BLaER1 (cell line): Measurements from ENCODE around the gene SLC35D3.
"Not testable (repeated sequence)": the region's sequence is repeated elsewhere in the genome, so short reads cannot be mapped to it uniquely, and the experiment has no call there.

Experiments used
- H3K27ac ChIP-seq: shearing (Covaris generic); formaldehyde crosslinking; 2 replicates; pipeline ENCODE4 v1.8.1; 2022
- H3K27me3 ChIP-seq: shearing (Covaris generic); formaldehyde crosslinking; 2 replicates; pipeline ENCODE4 v1.8.1; 2022
- H3K36me3 ChIP-seq: shearing (Covaris generic); formaldehyde crosslinking; 2 replicates; pipeline ENCODE4 v1.8.1; 2022
- H3K4me1 ChIP-seq: shearing (Covaris generic); formaldehyde crosslinking; 2 replicates; pipeline ENCODE4 v1.8.1; 2022
- H3K4me2 ChIP-seq: shearing (Covaris generic); formaldehyde crosslinking; 2 replicates; pipeline ENCODE4 v1.8.1; 2022
- H3K4me3 ChIP-seq: shearing (Covaris generic); formaldehyde crosslinking; 2 replicates; pipeline ENCODE4 v1.8.1; 2022
- H3K9ac ChIP-seq: shearing (Covaris generic); formaldehyde crosslinking; 2 replicates; pipeline ENCODE4 v1.8.1; 2022
- H3K9me3 ChIP-seq: shearing (Covaris generic); formaldehyde crosslinking; 2 replicates; pipeline ENCODE4 v1.8.1; 2022
- H4K20me1 ChIP-seq: shearing (Covaris generic); formaldehyde crosslinking; 2 replicates; pipeline ENCODE4 v1.8.1; 2022
- Cebpa-rat ChIP-seq: shearing (Covaris generic); IDR thresholded peaks from 2 replicates; pipeline ENCODE4 v1.8.1; 2022

Gene SLC35D3

GRCh38 chr6:136922685-136923006 is 545 bp downstream of the SLC35D3 start:
- peak overlapping the region; percentile 64 for H3K4me3 ChIP-seq
- peaks cover 72% of the 10 kb centered on the region for H3K27me3 ChIP-seq
- H4K20me1 ChIP-seq: peaks cover 34% of the 10 kb centered on the region
- H3K4me2 ChIP-seq: peak overlapping the region; percentile 90
- peaks cover 28% of the 10 kb centered on the region for H3K4me1 ChIP-seq
- TF ChIP-seq Cebpa-rat: no peak
- no peak overlapping the region for H3K27ac ChIP-seq
- peaks cover 36% of the 10 kb centered on the region for H3K9me3 ChIP-seq
- H3K36me3 ChIP-seq: no peaks in the 10 kb centered on the region
- no peak overlapping the region for H3K9ac ChIP-seq

- Histone ChIP-seq H3K4me3 (no peak overlapping the region), H3K27ac (no peak overlapping the region), H3K36me3 (no peaks in the 10 kb centered on the region), H4K20me1 (peaks cover 34% of the 10 kb centered on the region), H3K27me3 (peaks cover 72% of the 10 kb centered on the region), H3K4me2 (no peak overlapping the region), H3K9ac (no peak overlapping the region), H3K9me3 (peaks cover 36% of the 10 kb centered on the region), H3K4me1 (peaks cover 28% of the 10 kb centered on the region)
- no peak for TF ChIP-seq Cebpa-rat
Observed at GRCh38 chr6:136923116-136923953, 1.2 kb downstream of the SLC35D3 start.

- H3K9ac ChIP-seq: no peak overlapping the region
- peaks cover 67% of the 10 kb centered on the region for H3K27me3 ChIP-seq
- H3K27ac ChIP-seq: no peak overlapping the region
- TF ChIP-seq Cebpa-rat: no peak
- no peak overlapping the region for H3K4me2 ChIP-seq
- H3K9me3 ChIP-seq: peaks cover 36% of the 10 kb centered on the region
- no peaks in the 10 kb centered on the region for H3K36me3 ChIP-seq
- H3K4me1 ChIP-seq: peaks cover 28% of the 10 kb centered on the region
- H4K20me1 ChIP-seq: peaks cover 34% of the 10 kb centered on the region
- H3K4me3 ChIP-seq: no peak overlapping the region
Observed at GRCh38 chr6:136923954-136924673, 2.0 kb downstream of the SLC35D3 start.

- no peak for TF ChIP-seq Cebpa-rat
- Histone ChIP-seq H3K9me3 (peaks cover 26% of the 10 kb centered on the region), H3K27ac (no peak overlapping the region), H4K20me1 (peaks cover 21% of the 10 kb centered on the region), H3K4me3 (no peak overlapping the region), H3K27me3 (peaks cover 45% of the 10 kb centered on the region), H3K9ac (no peak overlapping the region), H3K4me2 (no peak overlapping the region), H3K4me1 (peaks cover 12% of the 10 kb centered on the region), H3K36me3 (no peaks in the 10 kb centered on the region)
Observed at GRCh38 chr6:136926383-136926782, 4.3 kb downstream of the SLC35D3 start.

- H3K27me3 ChIP-seq: peaks cover 36% of the 10 kb centered on the region
- H3K9ac ChIP-seq: no peak overlapping the region
- no peak overlapping the region for H3K4me3 ChIP-seq
- H4K20me1 ChIP-seq: peaks cover 12% of the 10 kb centered on the region
- H3K4me2 ChIP-seq: no peak overlapping the region
- H3K36me3 ChIP-seq: no peaks in the 10 kb centered on the region
- H3K4me1 ChIP-seq: peaks cover 2% of the 10 kb centered on the region
- H3K27ac ChIP-seq: no peak overlapping the region
- H3K9me3 ChIP-seq: peaks cover 17% of the 10 kb centered on the region
- no peak for TF ChIP-seq Cebpa-rat
Observed at GRCh38 chr6:136927292-136927691, 5.2 kb downstream of the SLC35D3 start.

- H3K27me3 ChIP-seq: peaks cover 9% of the 10 kb centered on the region
- H3K36me3 ChIP-seq: no peaks in the 10 kb centered on the region
- no peak overlapping the region for H3K9ac ChIP-seq
- no peak overlapping the region for H3K4me3 ChIP-seq
- H3K4me2 ChIP-seq: no peak overlapping the region
- H4K20me1 ChIP-seq: no peaks in the 10 kb centered on the region
- H3K9me3 ChIP-seq: no peaks in the 10 kb centered on the region
- no peaks in the 10 kb centered on the region for H3K4me1 ChIP-seq
- H3K27ac ChIP-seq: no peak overlapping the region
- no peak for TF ChIP-seq Cebpa-rat
Observed at GRCh38 chr6:136930528-136930927, 8.4 kb downstream of the SLC35D3 start.

- no peak overlapping the region for H3K4me2 ChIP-seq
- TF ChIP-seq Cebpa-rat: no peak
- no peak overlapping the region for H3K27ac ChIP-seq
- H3K4me1 ChIP-seq: no peaks in the 10 kb centered on the region
- H3K4me3 ChIP-seq: no peak overlapping the region
- no peak overlapping the region for H3K9ac ChIP-seq
- no peaks in the 10 kb centered on the region for H3K36me3 ChIP-seq
- no peaks in the 10 kb centered on the region for H3K9me3 ChIP-seq
- no peaks in the 10 kb centered on the region for H4K20me1 ChIP-seq
- H3K27me3 ChIP-seq: no peaks in the 10 kb centered on the region
Observed at GRCh38 chr6:136932599-136932998, 10.5 kb downstream of the SLC35D3 start.

GRCh38 chr6:136945072-136945471 is 23.0 kb downstream of the SLC35D3 start:
- Histone ChIP-seq H4K20me1 (no peaks in the 10 kb centered on the region), H3K36me3 (no peaks in the 10 kb centered on the region), H3K4me2 (peak overlapping the region; percentile 32), H3K4me1 (peaks cover 13% of the 10 kb centered on the region), H3K27me3 (no peaks in the 10 kb centered on the region), H3K27ac (no peak overlapping the region), H3K9ac (no peak overlapping the region), H3K4me3 (no peak overlapping the region), H3K9me3 (peaks cover 15% of the 10 kb centered on the region)
- no peak for TF ChIP-seq Cebpa-rat

- Histone ChIP-seq H3K4me2 (peak overlapping the region; percentile 32), H3K4me3 (no peak overlapping the region), H3K9me3 (peaks cover 13% of the 10 kb centered on the region), H3K4me1 (peaks cover 13% of the 10 kb centered on the region), H3K36me3 (no peaks in the 10 kb centered on the region), H3K27ac (no peak overlapping the region), H3K27me3 (no peaks in the 10 kb centered on the region), H3K9ac (no peak overlapping the region), H4K20me1 (no peaks in the 10 kb centered on the region)
- TF ChIP-seq Cebpa-rat: no peak
Observed at GRCh38 chr6:136945711-136946121, 23.6 kb downstream of the SLC35D3 start.

GRCh38 chr6:136947037-136947436 is 24.9 kb downstream of the SLC35D3 start:
- Histone ChIP-seq H3K9me3 (peaks cover 4% of the 10 kb centered on the region; the same call in 1 of the 2 replicates), H3K27me3 (no peaks in the 10 kb centered on the region), H3K36me3 (no peaks in the 10 kb centered on the region), H3K9ac (no peak overlapping the region), H3K4me3 (no peak overlapping the region), H3K4me1 (peaks cover 13% of the 10 kb centered on the region), H3K4me2 (no peak overlapping the region), H3K27ac (no peak overlapping the region), H4K20me1 (no peaks in the 10 kb centered on the region)
- no peak for TF ChIP-seq Cebpa-rat

GRCh38 chr6:136949957-136950356 is 27.9 kb downstream of the SLC35D3 start:
- H4K20me1 ChIP-seq, H3K4me2 ChIP-seq, H3K27me3 ChIP-seq, H3K9me3 ChIP-seq, H3K4me3 ChIP-seq, H3K36me3 ChIP-seq, H3K9ac ChIP-seq, H3K27ac ChIP-seq: not testable (repeated sequence)
- H3K4me1 ChIP-seq: peaks cover 24% of the 10 kb centered on the region
